ENCODE measurements around the gene NUDT14.

NUDT14 gene

GRCh38 chr14:105162669-105162979 lies 18.5 kb downstream of the NUDT14 start:
- CTCF ChIA-PET = no interaction called here
- POLR2A ChIA-PET = no interaction called here
- no peak for TF ChIP-seq CTCF (IDR thresholded peaks at IDR 0.05; ENCODE audit: insufficient read depth, low read length, missing control alignments)
- no peak for DNase-seq (ENCODE audit: low read depth, low spot score)
- no peak overlapping the region for H3K4me3 ChIP-seq (ENCODE audit: low read depth, low read length)

- ChIA-PET CTCF (no interaction called here), POLR2A (no interaction called here)
- H3K4me3 ChIP-seq (ENCODE audit: low read depth, low read length) = no peak overlapping the region
- TF ChIP-seq CTCF (IDR thresholded peaks at IDR 0.05; ENCODE audit: insufficient read depth, low read length, missing control alignments) = no peak
- peak; percentile 19 for DNase-seq (ENCODE audit: low read depth, low spot score)
Measured at GRCh38 chr14:105161964-105162668, 19.0 kb downstream of the NUDT14 start.

- ChIA-PET CTCF (no interaction called here), POLR2A (no interaction called here)
- no peak for TF ChIP-seq CTCF (IDR thresholded peaks at IDR 0.05; ENCODE audit: insufficient read depth, low read length, missing control alignments)
- no peak overlapping the region for H3K4me3 ChIP-seq (ENCODE audit: low read depth, low read length)
- no peak for DNase-seq (ENCODE audit: low read depth, low spot score)
Measured at GRCh38 chr14:105161309-105161708, 19.8 kb downstream of the NUDT14 start.

GRCh38 chr14:105160776-105161175 lies 20.3 kb downstream of the NUDT14 start:
- ChIA-PET CTCF (no interaction called here), POLR2A (no interaction called here)
- H3K4me3 ChIP-seq (ENCODE audit: low read depth, low read length) = no peak overlapping the region
- DNase-seq (ENCODE audit: low read depth, low spot score) = no peak
- no peak for TF ChIP-seq CTCF (IDR thresholded peaks at IDR 0.05; ENCODE audit: insufficient read depth, low read length, missing control alignments)

GRCh38 chr14:105159344-105159743 lies 21.8 kb downstream of the NUDT14 start:
- no peak for DNase-seq (ENCODE audit: low read depth, low spot score)
- ChIA-PET CTCF (no interaction called here), POLR2A (no interaction called here)
- no peak for TF ChIP-seq CTCF (IDR thresholded peaks at IDR 0.05; ENCODE audit: insufficient read depth, low read length, missing control alignments)
- no peak overlapping the region for H3K4me3 ChIP-seq (ENCODE audit: low read depth, low read length)

GRCh38 chr14:105158794-105159193 lies 22.3 kb downstream of the NUDT14 start:
- no peak for TF ChIP-seq CTCF (IDR thresholded peaks at IDR 0.05; ENCODE audit: insufficient read depth, low read length, missing control alignments)
- H3K4me3 ChIP-seq (ENCODE audit: low read depth, low read length) = no peak overlapping the region
- CTCF ChIA-PET = no interaction called here
- no peak for DNase-seq (ENCODE audit: low read depth, low spot score)
- POLR2A ChIA-PET = no interaction called here
